Ishikawa (cell line): Measurements from ENCODE around the gene CBX4.
A peak's percentile ranks its signal among the peaks of the same experiment; 100 is the strongest.

Source experiments
- CEBPB ChIP-seq: IDR thresholded peaks from 2 replicates; pipeline ENCODE4 v1.6.1; 2012
- CREB1 ChIP-seq: IDR thresholded peaks from 2 replicates; pipeline ENCODE4 v1.6.1; 2012; ENCODE audit warnings: low read depth
- EGR1 ChIP-seq: IDR thresholded peaks from 2 replicates; pipeline ENCODE4 v1.6.1; 2012
- EP300 ChIP-seq: IDR thresholded peaks from 2 replicates; pipeline ENCODE4 v1.6.1; 2012; ENCODE audit warnings: borderline replicate concordance
- FOXM1 ChIP-seq: IDR thresholded peaks from 2 replicates; pipeline ENCODE4 v1.6.1; 2012; ENCODE audit warnings: low read depth, borderline replicate concordance
- NFIC ChIP-seq: IDR thresholded peaks from 2 replicates; pipeline ENCODE4 v1.6.1; 2012
- RAD21 ChIP-seq: IDR thresholded peaks from 2 replicates; pipeline ENCODE4 v1.6.1; 2012; ENCODE audit warnings: low read depth
- TAF1 ChIP-seq: IDR thresholded peaks from 2 replicates; pipeline ENCODE4 v1.6.1; 2012; ENCODE audit warnings: low read depth, mild to moderate bottlenecking
- TCF12 ChIP-seq: IDR thresholded peaks from 2 replicates; pipeline ENCODE4 v1.6.1; 2012; ENCODE audit warnings: low read depth
- TEAD4 ChIP-seq: IDR thresholded peaks from 2 replicates; pipeline ENCODE4 v1.6.1; 2012
- YY1 ChIP-seq: IDR thresholded peaks from 2 replicates; pipeline ENCODE4 v1.6.1; 2012; ENCODE audit warnings: low read depth
- ZBTB7A ChIP-seq: IDR thresholded peaks from 2 replicates; pipeline ENCODE4 v1.6.1; 2012; ENCODE audit warnings: low read depth
- TF ChIP-seq, protein P1 (sequence below): IDR thresholded peaks from 2 replicates; pipeline ENCODE4 v1.6.1; 2012
- TF ChIP-seq, protein P2 (sequence below): IDR thresholded peaks from 2 replicates; pipeline ENCODE4 v1.6.1; 2012
- TF ChIP-seq, protein P3 (sequence below): IDR thresholded peaks from 2 replicates; pipeline ENCODE4 v1.6.1; 2012; ENCODE audit warnings: low read depth, mild to moderate bottlenecking

CBX4 gene

DNA sequence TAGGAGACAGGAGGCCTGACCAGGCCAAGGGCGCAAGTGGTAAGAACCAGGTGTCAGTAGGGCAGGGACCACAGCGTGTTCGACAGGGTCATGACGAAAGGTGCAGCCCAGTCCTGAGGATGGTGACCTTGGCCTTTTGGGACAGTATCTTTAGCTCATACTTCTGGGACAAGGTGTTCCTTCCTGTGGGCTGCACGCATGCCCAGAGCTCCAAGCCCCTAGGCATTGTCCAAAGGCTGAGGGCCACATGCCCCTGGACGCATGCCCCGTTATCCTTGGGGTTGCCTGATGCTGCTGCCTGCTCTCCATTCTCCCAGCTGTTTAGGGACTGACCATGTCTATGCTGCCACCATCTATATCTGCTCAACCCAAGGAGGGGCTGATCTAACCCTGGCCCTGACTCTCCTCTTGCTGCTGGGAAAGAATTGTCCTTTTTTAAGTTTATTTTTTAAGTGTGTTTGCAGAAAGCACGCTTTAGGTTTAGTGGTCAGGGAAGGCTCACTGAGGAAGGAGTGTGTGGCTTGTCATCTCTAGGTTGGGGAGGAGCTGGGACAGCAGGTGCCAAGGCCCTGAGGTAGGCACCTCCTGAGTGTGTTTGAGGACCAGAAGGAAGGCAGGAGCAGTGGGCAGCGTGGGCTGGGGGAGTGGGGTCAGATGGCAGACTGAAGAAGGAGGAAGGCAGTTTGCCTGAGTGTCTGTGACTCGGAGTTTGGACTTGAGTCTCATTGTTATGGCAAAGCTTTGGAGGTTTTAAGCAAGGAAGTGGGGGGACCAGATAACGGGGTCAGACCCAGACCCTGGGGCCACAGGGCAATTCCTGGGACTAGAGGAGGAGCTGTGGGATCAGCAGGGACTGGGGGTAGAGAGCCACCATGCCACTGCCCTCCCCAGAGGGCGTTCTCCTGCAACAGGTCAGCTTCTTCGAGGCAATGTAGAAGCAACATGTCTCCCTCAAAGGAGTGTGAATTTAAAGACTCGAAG is 15.1 kb upstream of the CBX4 start:
- TF ChIP-seq TCF12 (no peak), NFIC (no peak), RAD21 (no peak), EGR1 (no peak), CREB1 (no peak), YY1 (no peak), TAF1 (no peak), FOXM1 (no peak), ZBTB7A (no peak), EP300 (no peak), CEBPB (no peak), TEAD4 (no peak)
- TF ChIP-seq, protein P1, sequence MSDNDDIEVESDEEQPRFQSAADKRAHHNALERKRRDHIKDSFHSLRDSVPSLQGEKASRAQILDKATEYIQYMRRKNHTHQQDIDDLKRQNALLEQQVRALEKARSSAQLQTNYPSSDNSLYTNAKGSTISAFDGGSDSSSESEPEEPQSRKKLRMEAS: no peak
- TF ChIP-seq, protein P2, sequence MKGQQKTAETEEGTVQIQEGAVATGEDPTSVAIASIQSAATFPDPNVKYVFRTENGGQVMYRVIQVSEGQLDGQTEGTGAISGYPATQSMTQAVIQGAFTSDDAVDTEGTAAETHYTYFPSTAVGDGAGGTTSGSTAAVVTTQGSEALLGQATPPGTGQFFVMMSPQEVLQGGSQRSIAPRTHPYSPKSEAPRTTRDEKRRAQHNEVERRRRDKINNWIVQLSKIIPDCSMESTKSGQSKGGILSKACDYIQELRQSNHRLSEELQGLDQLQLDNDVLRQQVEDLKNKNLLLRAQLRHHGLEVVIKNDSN: no peak
- TF ChIP-seq, protein P3, sequence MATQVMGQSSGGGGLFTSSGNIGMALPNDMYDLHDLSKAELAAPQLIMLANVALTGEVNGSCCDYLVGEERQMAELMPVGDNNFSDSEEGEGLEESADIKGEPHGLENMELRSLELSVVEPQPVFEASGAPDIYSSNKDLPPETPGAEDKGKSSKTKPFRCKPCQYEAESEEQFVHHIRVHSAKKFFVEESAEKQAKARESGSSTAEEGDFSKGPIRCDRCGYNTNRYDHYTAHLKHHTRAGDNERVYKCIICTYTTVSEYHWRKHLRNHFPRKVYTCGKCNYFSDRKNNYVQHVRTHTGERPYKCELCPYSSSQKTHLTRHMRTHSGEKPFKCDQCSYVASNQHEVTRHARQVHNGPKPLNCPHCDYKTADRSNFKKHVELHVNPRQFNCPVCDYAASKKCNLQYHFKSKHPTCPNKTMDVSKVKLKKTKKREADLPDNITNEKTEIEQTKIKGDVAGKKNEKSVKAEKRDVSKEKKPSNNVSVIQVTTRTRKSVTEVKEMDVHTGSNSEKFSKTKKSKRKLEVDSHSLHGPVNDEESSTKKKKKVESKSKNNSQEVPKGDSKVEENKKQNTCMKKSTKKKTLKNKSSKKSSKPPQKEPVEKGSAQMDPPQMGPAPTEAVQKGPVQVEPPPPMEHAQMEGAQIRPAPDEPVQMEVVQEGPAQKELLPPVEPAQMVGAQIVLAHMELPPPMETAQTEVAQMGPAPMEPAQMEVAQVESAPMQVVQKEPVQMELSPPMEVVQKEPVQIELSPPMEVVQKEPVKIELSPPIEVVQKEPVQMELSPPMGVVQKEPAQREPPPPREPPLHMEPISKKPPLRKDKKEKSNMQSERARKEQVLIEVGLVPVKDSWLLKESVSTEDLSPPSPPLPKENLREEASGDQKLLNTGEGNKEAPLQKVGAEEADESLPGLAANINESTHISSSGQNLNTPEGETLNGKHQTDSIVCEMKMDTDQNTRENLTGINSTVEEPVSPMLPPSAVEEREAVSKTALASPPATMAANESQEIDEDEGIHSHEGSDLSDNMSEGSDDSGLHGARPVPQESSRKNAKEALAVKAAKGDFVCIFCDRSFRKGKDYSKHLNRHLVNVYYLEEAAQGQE: no peak

DNA sequence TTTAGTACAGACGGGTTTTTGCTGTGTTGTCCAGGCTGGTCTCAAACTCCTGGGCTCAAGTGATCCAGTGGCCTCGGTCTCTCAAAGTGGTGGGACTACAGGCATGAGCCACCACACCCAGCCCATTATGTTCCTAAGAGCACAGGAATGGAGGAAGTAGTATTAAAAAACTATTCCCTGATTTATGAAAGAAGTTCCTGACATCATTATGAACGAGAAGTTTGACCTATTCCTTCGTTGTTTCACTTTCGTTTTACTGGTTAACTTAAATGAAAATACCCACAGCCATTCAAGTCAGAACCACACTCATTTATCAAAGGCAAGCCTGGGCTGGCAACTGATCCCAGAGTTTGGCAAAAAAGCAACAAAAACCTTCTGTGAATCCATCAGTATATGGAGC is 13.5 kb upstream of the CBX4 start:
- TF ChIP-seq FOXM1 (no peak), EGR1 (no peak), EP300 (no peak)

DNA sequence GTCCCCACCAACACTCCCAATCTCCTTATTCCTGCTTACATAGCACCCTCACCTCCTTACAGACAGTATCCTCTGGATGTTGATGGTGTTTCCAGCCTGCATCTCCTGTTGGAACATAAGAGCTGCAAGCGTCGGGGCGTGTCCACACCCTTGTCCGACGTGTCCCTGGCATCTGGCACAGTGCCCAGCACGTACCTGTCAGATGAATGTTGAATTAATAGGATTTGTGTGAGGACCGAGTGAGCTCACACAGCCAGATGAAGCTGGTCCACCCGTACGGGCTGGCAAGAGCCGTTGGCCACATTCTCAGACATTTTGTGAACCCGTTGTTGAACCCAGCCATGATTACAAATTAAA is 12.2 kb upstream of the CBX4 start:
- TF ChIP-seq CREB1: no peak
- no peak for TF ChIP-seq ZBTB7A
- no peak for TF ChIP-seq RAD21
- TF ChIP-seq NFIC: peak; percentile 90
- TF ChIP-seq, protein P3: no peak
- no peak for TF ChIP-seq CEBPB
- TF ChIP-seq TCF12: 0 out of 2 replicates have a peak, but pooled peaks have one; percentile 22
- TF ChIP-seq FOXM1: no peak
- peak; percentile 54; the same call in 1 of the 2 replicates for TF ChIP-seq TEAD4
- no peak for TF ChIP-seq EP300
- TF ChIP-seq YY1: no peak
- TF ChIP-seq, protein P1: 0 out of 2 replicates have a peak, but pooled peaks have one; percentile 16
- TF ChIP-seq TAF1: no peak
- TF ChIP-seq EGR1: no peak

DNA sequence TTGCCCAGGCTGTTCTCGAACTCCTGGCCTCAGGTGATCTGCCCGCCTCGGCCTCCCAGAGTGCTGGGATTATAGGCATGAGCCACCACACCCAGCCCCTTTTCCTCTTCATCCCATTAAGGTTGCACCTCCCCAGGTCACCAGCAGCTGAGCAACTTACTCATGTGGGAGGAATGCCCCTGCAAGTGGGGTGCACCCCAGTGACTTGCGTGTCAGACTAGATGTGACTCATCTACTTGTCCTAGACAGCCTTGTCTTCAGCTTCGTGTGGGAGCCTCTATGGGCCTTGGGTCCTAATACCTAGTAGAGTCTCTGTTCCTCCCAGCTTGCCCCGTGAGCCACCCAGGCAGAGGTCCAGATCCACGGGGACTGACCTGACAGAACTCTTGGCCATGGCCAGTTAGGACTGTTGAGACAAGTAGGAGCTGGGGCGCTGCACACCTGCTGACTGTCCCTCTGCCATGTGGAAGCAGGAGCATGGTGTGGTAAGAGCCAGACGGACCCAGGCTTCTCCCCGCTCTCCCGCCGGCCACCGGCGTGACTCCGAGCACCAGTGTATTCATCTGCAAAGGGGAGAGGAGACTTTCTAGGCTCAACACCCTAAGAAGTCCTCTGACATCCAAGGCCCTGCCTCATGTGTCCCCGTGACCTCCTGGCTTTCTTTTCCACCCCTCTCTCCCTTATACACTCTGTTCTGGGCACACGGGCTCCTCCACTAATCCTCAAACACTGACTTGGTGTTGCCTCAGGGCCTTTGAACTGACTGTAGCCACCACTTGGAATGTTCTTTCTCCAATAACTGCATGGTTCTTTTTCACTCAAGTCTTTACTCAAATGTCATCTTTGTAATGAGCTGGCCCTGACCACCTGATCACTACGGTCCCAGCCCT is 11.6 kb upstream of the CBX4 start:
- TF ChIP-seq ZBTB7A: no peak
- TF ChIP-seq, protein P3: no peak
- peak; percentile 56; the same call in 1 of the 2 replicates for TF ChIP-seq TEAD4
- TF ChIP-seq, protein P1: no peak
- peak; percentile 38; the same call in 1 of the 2 replicates for TF ChIP-seq EP300
- peak; percentile 43 for TF ChIP-seq TCF12
- no peak for TF ChIP-seq NFIC
- TF ChIP-seq CREB1: no peak
